ENCODE data around the gene MTA3.

The MTA3 gene

DNA sequence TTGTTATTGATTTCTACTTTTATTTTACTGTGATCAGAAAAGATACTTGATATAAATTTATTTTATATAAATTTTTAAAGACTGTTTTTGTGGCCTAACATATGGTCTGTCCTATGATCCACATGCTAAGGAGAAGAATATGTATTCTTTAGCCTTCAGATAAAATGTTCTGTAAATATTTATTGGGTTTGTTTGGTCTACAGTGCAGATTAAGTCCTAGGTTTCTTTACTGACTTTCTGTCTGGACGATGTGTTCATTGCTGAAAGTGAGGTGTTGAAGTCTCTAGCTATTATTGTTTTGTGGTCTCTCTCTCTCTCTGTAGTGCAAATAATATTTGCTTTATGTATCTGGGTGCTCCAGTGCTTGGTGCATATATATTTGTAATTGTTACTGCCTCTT lies 165.4 kb downstream of the MTA3 start:
- DNase-seq (ENCODE audit: low spot score), result no peak

DNA sequence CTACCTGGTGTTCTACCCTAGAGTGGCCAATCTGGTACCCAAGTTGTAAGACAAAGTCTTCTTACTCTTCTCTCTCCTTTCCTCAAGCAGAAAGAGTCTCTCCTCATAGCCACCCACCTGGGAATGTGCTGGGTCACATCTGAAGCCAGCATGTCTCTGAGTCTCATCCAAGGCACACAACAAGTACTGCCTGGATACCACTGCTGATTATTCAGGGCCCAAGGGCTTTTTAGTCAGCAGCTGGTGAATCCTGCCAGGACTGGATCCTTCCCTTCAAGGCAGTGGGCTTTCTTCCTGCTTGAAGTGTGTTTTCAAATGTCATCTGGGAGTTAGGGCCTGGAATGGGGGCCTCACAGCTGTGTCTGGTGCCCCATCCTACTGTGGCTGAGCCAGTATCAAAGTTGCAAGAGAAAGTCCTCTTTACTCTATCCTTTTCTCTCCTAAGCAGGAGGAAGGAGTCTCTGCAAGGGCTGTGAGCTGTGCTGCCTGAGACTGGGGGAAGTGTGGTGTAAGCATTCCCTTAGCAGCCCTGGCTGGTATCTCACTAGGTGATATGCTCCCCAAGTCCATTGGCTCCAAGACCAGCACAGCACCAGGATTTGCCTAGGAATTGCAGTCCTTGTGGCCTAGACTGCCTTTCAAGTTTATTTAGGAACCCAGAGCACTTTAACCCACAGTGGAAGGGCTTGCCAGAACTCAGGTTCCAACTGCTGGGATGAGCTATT lies 168.3 kb downstream of the MTA3 start:
- DNase-seq (ENCODE audit: low spot score), result no peak

DNA sequence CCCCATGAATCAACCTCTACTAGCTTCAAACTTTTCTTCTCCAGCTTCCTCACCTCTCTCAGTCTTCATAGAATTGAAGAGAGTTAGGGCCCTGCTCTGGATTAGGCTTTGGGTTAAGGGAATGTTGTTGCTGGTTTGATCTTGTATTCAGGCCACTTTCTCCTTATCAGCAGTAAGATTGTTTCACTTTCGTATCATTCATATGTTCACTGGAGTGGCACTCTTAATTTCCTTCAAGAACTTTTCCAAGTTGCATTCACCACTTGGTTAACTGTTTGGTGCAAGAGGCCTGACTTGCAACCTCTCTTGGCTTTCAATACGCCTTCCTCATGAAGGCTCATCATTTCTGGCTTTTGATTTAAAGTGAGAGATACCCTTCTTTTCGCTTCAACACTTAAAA lies 172.7 kb downstream of the MTA3 start:
- DNase-seq (ENCODE audit: low spot score), result no peak

DNA sequence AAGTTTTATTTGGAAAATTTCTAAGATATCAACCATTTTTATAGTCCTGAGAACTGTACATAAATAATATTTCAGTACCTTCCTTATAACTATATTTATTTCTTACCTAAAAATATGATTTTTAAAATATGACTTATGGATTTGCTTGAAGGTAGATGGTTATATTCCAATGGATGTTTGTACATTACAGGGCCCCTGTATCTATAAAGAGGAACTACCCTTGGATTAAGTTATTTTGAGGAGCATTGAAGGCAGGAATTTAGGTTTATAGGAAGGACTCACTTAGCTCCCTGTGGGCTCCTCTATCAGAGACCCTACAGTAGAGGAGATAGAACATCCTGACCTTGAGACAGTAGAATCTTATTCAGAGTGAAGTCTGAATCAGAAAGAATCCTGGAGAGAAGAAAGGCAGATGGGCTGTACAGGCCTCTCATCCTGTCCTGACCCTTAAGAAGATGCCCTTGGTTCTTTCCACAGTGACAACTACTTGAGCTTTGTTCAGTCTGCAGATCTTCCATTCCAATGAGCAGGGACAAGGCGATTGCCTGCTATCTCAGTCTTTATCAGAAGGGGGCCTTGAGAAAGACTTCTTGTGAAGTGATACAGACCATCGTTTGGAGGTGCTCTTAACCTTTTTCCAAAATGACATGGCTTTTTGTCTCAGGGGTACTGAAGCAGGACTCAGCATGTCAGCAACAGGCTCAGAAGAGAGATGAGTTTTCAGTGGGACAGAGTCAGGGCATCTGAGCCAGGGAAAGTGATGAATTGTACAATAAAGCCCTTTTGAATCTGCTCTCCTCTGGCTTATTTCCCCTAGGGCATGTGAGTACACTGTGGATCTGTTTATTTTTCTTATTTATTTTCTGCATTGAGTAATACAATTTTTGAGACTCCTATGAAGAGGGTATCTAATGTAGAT lies 174.6 kb downstream of the MTA3 start:
- DNase-seq (ENCODE audit: low spot score), result no peak

DNA sequence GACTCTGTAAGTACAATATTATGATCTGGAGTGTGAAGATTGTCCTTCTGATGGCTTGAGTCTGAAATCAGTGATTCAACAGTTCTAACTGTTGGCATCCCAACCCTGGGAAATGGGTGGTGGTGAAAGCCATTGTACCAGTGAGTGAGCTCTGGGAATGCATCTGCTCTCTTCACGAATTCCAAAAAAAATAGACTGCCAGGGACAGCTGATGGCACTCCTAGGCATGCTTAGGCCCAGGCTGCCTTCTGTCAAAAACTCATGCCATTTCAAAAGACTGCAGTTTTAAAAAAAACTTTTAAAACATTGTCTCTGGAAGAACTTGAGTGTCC lies 175.2 kb downstream of the MTA3 start:
- DNase-seq (ENCODE audit: low spot score), result no peak

DNA sequence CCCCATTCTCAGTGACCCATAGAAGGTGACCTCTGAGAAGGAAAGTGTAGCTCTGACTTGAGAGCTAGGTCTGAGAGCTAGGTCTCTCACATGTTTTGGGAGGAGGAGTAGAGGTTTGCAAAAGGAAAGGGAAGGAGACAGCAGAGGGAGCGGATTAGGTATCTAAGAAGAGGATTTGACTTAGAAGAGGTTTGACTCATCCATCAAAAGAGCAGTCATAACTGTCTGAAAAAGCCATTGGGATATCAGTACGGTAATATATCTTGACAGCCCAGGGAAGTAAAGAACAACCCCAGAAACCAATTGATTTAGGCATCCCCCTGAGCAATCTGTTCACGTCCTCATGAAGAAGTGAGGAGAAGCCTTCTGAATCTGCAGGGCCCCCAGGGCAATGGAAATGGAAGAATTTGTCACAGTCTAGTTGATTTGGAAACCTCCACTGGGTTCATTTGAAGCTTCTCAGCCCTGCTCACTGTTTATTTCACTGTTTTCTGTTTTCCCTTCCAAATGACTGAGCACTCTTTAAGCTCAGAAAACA lies 176.2 kb downstream of the MTA3 start:
- DNase-seq (ENCODE audit: low spot score), result no peak

DNA sequence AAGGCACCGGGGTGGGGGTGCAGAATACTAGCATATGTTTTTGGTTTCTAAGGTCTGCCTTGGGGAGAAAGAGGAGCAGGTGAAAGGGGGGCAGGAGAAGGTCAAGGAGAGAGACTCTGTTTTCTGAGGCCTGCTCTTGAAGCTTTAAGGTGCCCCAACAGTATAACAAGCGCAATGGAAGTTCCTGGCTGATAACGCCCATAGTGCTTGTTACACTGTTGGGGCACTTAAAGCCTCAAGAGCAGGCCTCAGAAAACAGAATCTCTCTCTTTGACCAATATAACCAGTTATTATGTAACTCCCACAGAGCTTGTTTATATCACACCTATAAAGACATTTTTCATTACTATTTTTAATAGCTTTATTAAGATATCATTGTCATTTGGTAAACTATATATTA lies 179.0 kb downstream of the MTA3 start:
- no peak for DNase-seq (ENCODE audit: low spot score)

DNA sequence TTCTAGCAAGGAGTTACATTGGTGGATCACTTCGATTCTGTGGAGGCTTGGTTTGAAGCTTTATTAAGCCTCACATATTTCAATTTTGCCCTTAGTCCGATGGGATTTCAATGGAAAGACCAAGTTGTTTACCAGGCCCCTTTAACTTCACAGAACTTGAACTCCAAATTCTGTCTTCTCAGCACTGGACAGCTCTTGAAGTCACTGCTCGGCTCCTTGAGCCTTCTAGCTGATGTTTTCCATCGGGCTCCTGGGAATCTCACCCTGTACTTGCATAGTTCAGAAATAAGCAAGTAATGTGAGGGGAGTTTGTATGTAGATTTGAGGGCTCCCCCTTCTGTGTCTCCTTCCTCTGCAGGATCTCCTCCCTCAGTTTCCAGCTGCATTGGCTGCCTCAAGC lies 180.4 kb downstream of the MTA3 start:
- no peak for DNase-seq (ENCODE audit: low spot score)

DNA sequence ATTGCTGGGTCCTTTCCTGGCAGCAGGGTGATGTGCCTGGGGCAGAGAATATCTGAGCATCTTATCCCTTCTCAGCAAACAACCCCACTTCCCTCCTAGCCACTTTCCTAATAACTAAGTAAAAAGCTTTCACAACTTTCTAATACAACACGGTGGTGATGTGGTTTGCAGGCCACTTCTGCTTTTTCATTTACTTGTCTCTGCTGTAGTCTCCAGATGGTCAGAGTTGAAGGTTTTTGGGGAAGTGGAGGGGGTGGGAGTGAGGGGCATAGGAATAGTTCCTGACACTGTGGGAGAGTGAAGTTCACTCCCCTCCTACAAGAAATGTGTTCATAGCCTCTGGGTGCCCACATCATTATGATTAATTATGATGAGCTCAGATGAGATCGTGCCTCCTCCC lies 183.9 kb downstream of the MTA3 start:
- no peak for DNase-seq (ENCODE audit: low spot score)

DNA sequence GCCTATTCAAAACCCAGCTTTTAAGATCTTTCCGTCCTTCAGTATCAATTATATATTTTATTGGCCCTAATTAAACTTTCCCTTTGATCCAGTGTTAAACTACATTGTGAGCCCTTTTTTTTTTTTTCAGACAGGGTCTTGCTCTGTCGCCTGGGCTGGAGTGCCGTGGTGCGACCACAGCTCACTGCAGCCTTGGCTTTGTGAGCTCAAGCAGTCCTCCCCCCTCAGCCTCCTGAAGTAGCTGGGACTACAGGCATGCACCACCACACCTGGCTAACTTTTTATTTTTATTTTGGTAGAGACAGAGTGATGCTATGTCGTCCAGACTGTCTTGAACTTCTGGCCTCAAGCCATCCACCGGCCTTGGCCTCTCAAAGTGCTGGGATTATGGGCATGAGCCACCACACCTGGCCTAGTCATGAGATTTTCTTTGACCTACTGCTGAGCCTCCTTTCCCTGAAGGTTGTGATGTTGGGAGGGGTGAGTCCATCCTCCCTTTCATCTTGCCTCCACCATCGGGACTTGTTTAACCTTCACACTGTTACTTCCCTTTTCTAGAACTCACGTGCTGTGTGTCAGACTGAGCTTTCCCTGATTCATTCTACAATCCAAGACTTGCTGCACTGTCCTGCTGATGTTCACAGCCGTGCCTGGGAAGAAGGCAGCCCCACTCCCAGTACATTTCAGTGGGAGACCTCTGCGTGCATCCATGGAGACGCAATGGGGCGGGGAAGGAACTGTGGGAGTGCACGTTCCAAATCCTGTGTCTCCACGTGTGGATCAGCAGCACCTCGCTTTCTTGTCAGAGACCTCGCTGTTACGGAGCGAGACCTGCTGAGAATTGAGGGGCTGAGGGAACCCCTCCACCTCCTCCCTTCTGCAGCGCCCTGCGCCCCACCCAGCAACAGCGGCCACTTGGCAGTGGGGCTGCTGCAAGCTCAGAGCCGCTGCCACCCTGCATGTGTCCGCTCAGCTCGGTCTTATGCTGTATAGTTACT lies 184.7 kb downstream of the MTA3 start:
- no peak for DNase-seq (ENCODE audit: low spot score)

DNA sequence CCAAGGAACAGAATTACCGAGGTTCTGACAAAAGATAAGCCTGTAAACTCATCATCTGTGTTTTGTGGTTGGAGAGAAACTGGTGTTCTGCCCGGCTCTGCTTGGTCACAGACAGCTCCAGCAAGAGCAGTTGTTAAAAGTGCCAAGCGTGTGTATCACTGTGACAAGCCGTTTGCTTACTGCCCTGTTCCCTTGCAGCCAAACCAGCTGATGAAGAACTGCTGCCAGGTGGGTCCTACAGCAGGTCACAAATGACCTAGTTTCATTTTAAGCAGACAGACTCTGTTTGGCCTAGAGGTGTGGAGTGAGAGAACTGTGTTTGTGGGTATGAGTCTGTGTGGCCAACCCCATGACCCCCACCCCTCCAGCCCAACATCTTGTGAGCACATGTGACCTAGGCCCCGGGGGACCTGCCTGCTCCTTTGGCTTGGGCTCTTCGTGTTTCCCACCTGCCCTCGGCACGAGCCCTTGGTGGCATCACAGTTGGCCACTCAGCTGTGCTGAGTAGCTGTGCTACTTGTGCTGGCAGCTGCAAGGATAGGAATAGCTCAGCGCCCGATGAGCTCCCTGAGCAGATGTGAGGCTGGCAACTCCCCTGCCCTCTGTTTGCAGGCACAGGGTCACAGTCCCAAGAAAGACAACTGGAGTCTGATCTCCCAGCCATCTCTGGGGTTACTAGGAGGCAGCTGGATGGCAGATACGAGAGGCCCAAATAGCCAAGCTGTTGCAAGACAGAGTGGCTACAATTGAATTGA lies 185.8 kb downstream of the MTA3 start:
- DNase-seq (ENCODE audit: low spot score), result no peak

DNA sequence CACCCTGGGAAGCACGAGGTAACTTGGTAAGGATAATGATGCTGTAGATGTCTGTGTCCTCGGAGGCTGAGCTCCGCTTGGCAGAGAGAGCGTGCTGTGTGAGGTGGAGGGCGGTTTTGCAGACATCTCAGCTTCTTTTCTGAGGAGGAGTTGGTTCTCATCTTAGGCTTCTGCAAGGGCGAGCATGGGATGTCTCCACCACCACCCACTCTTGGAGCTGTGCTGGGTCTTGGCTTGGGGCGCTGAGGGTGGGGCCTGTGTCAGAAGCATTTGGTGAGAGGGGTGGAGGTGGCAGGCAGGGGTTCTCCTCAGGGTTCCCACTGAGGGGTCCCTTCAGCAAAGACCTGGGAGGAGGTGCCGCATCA lies 186.3 kb downstream of the MTA3 start:
- DNase-seq (ENCODE audit: low spot score), result no peak

DNA sequence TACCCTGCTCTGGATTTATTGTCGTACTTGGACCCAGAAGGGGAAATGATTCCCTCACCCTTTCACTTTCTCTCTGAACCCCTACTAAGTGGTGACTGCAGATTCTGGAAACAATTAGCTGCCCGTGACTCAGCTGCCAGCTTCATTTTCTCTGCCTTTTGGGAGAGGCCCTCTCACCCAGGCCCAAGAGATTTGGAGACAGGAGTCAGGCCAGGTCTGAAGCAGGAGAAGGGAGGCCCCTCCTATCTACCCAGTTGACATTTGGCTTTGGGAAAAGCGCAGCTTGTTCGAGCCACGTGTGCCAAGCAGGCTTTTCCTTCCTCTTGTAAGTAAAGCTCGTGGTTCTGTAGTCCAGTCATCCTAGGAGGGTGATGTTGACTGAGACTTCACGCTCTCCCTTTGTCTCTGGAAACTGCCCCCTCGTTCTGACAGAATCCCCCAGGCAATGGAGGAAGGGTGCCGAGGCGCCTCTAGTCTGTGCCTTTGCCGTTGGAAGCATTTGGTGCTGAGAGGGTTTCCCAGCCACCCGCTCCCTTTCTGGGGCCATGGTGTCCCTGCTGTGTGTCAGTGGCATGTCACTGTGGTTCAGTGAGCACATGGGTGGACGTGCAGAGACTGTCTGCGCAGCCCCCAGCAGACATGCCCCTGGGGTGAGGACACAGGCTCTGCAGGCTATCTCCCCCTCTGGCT lies 186.9 kb downstream of the MTA3 start:
- DNase-seq (ENCODE audit: low spot score), result no peak

DNA sequence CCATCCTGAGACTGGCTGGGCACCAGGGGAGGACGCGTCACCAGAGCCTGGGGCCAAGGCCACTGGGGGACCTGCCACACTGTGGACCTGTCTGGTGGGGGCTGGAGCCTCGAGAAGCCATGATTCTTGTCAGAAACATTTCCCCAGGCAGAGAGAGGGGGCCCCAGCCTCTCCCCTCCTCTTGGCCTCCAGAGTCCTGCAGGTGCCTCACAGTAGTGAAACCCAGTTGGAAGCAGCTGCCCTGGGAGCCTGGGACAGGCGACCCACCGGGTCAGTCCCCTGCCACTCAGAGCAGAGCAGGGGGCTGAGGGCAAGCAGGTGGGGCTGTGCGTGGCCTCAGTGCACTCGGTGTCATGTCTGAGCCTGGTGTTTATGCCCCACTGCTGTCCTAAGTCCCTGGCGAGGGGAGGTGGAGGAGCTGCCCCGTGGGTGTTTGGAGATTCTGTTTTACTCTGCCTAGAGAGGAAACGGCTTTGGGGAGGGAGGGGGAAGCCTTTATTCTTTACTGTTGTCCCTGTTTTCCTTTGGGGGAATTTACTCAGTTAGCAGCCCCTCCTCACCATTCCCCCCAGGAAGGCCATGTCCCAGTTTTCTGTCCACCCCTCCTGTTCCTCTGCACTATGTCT lies 187.8 kb downstream of the MTA3 start:
- DNase-seq (ENCODE audit: low spot score), result no peak

DNA sequence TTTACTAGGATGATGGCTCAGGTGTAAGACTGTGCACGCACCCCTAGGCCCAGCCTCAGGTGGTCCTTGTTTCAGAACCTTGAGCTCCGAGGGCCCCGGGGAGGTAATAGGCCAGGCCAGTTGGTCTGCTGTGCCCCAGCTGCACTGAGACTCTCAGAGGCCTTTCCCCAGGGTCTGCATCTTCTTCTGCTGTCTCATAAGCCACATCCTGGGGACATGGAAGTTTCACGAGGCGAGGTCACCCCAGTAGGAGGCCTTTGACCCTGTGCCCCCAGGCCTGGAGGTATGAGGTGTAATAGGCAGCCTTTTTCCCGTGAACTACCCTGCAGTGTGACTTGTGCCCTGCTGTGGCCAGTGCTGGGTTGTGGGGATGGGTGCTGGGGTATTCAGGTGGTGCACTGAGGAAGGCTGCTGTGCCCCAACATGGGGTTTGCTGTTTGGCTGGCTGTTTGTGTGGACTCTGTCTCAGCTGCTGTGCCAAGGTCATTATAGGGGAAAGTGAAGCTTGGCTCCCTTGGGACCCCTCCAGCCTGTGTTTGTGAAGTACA lies 188.6 kb downstream of the MTA3 start:
- no peak for DNase-seq (ENCODE audit: low spot score)

DNA sequence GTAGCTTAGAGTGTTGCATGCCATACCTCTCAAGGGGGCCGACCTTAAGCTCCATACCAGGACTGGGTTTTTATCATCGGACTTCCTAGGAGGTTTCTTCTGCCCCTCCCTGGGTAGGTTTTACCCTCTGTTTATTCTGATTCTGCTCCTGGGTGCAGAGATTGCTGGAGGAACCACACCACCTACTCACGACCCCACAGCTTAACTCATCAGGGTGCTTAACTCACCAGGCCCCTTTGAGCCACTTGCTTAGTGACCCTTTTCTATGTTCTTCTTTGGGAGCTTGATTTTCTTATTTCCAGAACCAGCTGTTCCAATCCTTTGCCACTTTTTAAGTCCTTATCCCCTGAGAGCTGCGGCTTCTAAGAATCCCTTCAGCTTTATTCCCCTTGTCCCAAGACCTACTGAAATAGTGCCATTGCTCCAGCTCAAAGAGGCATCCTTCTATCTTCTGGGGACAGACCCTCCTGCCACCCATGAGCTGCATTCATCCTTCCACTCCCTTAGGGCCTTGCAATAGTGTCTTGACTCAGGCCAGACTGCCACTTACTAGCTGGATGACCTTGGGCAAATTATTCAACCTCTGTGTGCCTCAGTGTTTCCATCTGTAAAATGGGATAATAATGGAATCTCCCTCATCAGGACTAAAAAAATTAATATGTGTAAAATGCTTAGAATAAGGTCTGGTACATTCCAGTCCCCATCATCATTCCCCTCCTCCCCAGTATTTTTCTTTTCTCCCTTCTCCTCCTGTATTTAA lies 189.7 kb downstream of the MTA3 start:
- DNase-seq (ENCODE audit: low spot score), result no peak

DNA sequence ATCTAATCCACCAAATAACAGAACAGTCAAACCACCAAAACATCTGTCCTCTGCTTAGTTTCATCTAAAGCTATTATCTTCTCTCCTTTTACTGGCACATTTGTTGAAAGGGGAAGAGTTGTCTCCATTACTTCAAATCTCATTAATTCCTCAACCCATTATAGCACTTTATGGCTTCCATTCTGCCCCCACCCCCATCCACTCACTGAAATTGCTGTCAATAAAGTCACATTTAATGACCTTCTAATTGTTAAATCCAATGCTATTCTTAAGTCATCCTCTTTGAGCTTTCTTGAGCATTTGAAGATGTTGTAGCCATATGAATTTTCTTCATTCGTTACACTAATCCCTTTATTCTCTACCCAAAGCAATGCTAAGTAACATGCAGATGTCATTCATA lies 190.3 kb downstream of the MTA3 start:
- no peak for DNase-seq (ENCODE audit: low spot score)

DNA sequence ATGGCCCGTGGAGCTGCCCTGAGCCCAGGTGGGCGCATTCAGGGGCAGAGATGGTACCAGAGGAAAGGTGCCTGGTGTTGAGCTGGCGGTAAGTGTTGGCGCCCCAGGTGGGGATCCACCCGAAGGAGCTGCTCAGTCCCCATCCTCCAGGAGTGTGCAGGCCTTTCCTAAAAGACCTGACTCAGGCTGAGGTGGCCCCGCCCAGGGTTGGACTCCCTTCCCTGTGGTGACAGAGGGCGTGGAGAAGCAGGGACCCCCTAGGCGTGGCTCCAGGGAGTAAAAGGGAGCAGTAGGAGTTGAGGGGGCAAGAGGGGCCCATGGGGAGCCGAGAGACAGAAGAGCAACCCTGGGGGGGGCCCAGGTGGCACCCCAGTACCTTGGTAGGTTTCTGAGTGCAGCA lies 193.1 kb downstream of the MTA3 start:
- DNase-seq (ENCODE audit: low spot score), result peak; percentile 3

DNA sequence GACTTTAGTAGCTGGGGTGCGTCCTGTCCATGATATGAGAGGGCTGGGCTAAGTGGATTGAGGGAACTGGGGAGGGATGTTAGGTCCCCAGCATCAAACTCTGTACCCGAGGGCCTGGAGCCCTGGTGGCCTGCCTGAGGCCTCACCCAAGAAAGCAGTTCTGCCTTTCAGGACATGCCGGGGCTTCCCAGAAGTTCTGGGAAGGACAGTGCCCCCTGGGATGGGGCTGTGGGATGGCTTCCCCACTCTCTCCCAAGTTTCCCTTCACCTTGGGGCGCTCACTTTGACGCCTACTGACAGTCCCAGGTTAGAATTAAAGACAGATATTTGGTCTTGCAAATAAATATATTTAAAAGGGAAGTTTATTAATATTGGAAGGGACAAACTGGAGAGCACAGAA lies 193.7 kb downstream of the MTA3 start:
- DNase-seq (ENCODE audit: low spot score), result no peak
